GM19395 (cell line): ENCODE data around the gene NOS1AP.

Experiments used
- ATAC-seq: cut with Tn5 transposase; IDR thresholded peaks from one replicate; pipeline ENCODE4 v1.9.1; 2021; ENCODE audit warnings: mild to moderate bottlenecking, moderate library complexity; ENCODE audit not compliant: unreplicated experiment

Gene NOS1AP

DNA sequence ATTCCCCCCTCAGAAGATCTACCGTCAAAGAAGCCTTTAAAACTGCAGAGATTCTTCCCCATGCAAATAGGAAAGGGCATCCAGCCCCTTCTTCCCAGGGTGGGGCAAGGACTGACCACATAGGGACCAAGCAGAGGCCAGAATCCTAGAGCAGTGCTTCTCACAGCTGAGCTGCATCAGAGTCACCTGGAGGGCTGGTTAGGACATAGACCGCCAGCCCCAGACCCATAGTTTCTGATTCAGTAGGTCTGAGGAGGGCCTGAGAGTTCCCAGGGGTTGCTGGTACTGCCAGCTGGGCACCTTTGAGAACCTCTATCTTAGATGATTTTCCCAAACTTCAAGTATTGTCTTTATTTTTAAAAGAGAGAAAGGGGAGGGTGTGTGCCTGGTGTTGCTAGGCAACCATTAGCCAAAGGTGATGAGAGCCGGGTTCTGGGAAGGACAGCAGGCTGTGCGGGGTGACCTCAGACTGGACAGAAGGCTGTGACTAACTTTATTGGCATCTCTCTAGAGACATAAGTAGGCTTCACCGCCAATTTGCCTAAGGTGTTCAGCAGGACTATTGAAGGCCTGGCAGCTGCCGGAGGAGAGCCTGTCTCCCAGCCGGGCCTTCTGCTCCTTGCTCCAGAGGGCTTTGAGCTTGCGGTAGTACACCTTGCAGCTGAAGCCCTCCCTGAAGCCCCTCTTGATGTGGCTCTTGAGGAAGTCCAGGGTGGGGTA, 304.2 kb downstream of the NOS1AP start:
- ATAC-seq = no peak

DNA sequence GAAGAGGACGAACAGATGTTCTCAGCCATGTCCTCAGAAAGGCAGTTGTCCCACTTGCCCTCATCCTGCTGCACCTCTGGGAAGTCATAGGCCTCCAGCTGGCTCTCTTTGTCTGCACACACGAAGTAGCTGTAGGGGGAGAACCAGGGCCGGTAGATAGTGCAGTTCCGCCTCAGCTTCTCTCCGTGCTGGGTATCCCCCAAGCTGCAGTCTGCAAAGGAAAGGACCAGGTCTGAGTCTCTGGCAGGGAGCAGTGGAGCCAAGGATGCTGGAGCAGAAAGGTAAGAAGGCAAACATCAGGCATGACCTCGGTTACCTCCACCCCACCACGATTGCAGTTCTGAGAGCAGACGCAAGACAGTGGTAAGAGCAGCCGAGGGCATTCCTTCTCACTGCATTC, 304.9 kb downstream of the NOS1AP start:
- no peak for ATAC-seq

DNA sequence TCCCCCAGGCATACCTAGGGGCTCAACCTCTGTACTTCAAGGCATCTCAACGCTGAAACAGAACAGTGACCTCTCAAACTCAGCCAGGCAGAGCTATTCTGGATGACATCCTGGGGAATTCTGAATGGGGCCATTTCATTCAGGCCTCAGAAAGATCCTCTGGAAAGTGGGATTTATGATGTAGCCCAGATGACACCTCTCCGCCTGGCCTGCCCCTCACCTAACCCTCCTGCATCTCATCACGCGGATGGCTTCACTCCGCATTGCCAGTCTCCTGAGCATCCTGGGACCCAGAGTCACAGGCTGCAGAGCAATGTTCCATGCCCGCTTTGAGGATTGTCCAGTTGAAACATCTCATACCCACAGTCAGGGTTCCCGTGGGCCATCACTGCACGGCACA, 306.0 kb downstream of the NOS1AP start:
- no peak for ATAC-seq

DNA sequence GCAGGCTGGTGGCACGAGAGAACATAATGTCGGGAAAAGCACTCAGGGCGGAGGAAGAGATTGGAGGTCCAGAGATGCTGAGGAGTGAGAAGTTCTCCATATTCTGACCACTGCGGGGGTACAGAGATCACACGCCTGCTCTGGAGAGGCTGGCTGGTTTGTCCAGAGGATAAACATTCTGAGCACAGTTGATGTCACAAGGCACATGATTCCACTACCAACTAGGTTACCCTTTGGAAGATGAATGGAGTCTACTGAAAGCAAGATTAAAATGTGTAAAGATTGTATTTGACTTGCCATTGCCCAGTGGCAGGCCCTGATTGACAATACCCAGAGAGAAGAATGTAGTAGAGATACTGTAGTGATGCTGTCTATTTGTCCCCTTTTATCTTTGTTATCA, 307.2 kb downstream of the NOS1AP start, which contains the start of gene SPATA46:
Gene SPATA46 (minus strand): TSS at position 164 of the 400 bp plus-strand sequence. CDS start 64 bp downstream, at position 100.
- ATAC-seq = no peak

DNA sequence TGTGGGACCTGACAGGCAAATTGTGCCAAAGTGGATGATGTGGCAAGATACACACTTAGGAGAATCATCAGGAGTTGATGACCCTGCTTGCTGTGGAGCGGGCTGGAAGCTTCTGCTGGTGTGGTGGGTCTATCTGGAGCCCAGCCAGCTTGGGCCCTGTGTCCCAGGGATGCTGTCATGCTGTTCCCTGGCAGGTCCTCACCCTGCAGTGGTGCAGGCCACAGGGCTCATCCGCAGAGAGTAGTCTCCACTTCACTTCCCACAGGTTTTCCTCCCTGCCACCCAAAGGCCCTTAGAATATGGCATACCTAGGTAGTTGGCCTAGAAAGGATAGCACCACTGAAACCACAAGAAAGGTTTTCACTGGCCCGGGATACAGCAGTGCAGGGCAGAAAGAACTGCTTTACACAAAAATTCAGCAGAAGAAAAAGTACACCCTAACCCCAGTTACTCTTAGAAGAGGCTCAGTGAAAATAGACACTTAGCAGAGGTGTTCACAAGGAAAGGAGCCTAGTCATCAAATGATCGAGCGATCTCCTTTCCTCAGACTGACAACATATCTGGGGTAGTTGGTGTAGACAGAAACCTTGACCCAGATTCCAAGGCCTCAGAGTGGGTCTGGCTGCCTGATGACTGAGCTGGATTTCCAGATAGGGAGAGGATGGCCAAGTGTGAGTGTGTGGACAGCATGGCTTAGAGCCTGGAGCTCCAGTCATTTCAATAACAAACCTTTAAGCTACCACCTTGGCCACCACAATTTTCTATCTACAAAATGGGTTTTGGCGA, 310.8 kb downstream of the NOS1AP start:
- ATAC-seq = no peak

DNA sequence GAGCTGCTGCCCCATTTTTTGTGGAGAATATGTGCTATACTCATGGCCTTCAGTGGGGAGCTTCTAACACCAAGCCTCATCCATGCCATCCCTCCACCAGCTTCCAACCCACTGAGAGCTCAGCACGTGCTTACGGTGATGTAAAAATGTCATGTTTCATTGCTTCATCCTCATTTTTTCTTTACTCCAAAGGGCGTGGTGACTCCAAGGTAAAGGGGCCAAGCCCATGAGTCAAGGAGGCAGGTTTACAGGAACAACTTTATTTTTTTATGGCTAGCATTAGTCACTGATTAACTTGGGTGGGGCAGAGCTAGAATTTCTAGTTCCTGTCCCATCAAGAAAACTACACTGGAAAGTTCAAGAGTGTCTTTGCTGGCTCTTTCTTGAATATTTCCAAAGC, 311.9 kb downstream of the NOS1AP start, which contains the start of gene C1orf226:
Gene C1orf226 (plus strand): TSS at position 346 of the 400 bp plus-strand sequence. CDS start 174 bp downstream, outside the sequence.
- no peak for ATAC-seq

DNA sequence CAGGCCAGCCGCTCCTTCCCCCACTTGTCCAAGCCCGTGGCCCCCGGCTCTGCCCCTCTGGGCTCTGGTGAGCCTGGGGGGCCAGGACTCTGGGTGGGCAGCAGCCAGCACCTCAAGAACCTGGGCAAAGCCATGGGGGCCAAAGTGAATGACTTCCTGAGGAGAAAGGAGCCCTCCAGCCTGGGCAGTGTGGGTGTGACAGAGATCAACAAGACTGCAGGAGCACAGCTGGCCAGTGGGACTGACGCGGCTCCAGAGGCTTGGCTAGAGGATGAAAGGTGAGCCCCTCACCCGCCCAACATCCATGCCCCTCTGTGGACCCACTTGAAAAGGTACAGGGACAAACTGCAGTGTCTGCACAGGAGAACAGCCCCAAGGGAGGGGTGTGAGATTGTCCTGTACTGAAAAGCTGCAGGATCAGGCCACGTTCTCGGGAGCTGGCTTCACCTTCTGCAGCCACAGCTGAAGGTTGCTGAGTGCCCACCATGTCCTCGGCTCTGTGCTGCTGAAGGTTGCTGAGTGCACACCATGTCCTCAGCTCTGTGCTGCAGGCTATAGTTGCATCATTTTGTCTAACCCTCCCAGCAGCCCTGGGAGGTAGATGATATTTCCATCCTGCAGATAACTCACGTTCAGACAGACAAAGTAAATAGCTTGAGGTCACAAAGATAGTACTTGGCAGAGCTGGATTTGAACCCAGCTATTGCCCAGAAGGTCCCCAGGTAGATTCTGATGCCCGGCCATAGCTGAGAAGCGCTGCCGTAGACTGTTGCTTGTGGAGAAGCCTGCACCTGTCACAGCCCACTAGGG, 312.7 kb downstream of the NOS1AP start:
- no peak for ATAC-seq

DNA sequence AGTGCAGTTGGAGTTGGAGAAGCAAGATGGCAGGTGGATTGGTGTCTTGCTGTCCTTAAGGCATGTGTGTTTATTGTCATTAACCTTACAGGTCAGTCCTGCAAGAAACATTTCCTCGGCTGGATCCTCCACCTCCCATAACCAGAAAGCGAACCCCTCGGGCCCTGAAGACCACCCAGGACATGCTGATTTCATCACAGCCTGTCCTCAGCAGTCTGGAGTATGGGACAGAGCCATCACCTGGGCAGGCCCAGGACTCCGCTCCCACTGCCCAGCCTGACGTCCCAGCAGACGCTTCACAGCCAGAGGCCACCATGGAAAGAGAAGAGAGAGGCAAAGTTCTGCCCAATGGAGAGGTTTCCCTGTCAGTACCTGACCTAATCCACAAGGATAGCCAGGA, 313.6 kb downstream of the NOS1AP start:
- ATAC-seq = no peak

DNA sequence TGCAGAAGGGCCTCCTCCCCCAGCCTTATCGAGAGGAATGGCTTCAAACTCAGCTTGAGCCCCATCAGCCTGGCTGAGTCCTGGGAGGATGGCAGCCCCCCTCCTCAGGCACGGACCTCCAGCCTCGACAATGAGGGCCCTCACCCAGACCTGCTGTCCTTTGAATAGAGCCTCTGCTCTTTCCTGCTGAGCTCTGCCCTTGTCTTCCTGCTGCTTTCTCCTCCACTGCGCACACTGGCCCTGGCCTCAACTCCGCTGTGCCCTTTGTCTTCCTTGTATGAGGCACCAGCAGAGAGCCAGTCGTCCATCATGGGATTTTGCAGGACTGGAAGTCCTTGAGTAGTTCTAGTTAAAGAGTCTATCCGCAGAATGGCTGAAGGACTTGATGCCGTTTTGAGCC, 314.0 kb downstream of the NOS1AP start:
- no peak for ATAC-seq

DNA sequence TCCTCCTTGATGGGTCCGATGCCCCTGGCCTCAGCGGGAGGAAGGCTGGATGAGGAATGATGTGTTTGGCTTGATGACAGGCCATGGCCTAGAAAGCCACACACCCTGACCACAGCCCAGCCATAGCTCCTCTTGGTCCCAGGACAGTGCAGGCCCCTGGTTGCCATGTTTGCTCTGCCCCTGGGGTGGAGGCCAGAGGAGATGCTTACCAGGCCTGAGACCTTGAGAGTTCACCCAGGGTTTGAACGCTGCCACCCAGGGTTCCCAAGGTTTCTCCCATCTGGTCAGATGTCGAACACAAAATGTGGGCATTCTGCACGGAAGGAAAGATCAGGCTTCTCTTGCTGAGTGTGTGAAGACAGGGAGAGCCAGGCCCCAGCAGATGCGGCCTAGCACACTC, 314.6 kb downstream of the NOS1AP start:
- ATAC-seq = no peak

DNA sequence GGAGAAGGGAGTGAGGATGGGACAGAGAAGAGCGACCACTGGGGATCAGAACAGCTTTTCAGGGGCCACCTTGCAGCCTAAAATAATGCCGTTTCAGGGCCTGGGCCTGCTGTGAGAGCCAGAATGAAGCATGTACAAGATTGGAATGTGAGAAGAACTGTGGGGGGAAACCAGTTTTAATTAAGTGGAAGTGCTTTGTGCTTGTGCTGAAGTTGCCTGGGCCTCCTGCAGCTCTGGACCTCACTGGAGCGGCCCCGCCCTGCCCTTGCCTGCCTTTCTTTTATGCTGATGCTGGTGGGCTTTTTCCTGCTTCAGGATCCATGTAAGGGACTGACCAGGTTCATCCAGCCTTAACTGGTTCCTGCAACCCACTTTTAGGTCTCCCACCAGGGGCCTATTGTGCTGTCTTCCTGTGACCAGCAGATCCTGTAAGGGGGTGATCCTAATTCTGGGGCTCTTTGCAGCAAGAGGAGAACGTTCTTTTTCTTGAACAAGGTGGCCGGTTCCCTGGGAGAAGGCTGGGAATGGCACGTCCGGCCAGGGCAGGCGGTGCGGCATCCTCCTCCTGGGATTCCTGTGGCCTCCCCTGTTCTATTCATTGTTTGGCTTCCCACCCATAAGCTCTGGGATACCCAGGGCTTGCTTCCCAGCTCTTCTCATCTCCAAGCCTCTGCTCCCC, 315.2 kb downstream of the NOS1AP start:
- no peak for ATAC-seq

DNA sequence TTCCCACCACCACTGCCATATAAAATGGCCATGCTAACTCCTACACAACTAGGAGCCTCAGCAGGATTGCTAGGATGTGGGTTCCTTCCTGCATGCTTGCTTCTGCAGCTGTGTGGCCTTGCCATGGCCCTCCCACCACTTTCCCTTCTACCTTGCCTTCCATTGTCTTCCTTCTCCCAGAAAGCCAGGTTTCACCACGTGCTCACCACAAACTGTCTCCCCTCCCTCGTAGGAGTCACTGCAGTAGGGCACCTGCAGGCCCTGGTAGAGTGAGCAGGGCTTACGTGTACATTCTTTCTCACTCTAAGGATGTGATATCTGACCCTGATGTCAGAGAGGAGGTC, 315.8 kb downstream of the NOS1AP start:
- no peak for ATAC-seq

DNA sequence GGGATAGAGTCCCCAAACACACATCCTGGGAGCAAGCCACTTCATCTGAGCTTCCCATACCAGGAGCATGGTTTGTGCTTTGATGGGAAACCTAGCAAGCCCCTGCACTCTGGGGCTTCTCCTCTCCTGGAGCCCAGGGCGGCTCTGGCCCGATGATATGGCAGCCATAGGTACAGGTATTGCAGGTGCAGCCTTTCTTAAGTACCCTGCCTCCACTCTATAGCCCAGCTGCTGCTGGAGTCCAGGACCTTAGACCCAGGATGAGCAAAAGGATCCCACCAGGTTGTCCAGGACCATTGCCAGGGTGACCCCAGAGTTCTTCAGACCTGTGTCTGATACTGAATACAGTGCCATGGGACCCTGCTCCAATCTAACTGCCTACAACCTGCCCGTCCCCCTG, 316.2 kb downstream of the NOS1AP start:
- no peak for ATAC-seq

DNA sequence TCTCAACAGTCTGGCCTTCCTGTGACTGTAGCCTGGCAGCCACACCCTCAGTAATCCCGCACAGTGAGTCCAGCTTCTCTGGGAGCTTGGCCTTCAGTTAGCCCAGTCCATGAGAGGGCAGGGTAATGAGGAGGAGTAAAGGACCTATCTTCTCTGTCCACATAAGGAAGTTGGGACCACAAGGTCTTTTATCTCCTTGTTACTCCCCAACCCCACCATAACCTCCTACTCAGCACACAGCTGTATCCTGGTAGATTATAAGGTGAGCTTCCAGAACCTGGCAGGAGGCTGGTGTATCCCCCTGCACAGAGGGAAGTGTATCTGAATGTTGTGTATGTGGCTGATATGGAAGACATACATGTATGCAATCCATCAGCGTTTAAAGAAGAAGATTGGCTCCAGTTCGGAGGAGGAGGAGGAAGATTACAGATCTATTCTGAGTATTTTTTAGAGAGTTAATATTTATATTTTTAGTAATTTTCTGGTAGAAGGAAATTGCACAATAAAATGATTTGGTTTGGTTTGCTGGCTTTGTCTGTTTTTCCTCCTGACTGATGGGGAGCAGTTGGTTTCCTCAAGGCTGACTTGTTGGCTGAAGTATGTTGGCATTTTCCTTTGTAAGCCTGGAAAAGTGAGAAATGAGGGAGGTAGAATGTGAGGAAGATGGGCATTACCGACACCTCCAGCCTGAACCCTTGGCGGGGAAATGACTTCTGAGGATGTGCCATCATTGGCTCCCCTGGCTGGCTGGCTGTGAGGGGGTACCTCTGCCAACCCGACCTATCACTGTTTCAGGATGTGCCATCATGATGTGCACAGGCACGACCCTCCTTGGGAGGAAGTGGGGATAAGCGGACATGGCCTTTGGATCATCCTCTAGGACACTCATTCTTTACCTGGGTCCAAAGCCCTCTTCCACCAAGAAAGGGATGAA, 317.1 kb downstream of the NOS1AP start:
- no peak for ATAC-seq

DNA sequence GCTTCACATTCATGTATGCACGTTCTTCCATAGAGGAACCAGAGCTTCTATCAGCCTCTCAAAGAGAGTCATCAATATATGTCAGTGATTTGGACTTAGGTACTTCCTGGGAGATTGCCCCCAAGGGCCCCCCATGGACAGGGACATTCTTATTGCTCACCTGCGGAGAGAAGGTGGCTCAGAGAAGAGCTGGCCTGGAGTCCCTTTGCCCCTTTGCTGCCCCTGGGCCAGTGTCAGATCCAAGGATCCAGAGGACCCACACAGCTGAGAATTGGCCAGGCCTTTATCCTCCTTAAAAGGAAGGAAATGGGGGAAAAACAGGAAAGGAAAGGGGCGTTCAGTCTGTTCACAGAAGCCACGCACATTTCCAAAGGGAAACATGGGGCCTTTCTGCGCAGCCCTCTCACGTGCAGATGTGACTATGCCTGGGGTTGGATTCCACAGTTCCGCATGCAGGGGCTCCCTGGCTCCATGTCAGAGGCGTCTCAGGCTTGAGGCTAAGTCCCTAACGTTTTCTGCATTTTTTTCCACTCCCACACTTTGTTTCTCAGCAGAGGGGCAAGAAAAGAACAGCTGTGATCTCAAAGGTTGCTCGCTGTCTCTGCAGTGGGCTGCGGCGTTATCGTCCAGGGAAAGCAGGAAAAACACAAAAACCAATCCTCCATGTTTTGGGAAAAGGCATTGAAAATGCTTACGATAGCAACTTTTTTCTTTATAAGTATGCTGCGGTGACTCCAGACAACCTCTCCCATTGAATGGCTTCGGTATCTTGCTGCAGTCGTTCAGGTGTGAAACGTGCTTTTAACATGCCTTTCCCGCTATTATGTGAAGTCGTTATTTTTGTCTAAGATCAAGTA, 318.0 kb downstream of the NOS1AP start:
- no peak for ATAC-seq

DNA sequence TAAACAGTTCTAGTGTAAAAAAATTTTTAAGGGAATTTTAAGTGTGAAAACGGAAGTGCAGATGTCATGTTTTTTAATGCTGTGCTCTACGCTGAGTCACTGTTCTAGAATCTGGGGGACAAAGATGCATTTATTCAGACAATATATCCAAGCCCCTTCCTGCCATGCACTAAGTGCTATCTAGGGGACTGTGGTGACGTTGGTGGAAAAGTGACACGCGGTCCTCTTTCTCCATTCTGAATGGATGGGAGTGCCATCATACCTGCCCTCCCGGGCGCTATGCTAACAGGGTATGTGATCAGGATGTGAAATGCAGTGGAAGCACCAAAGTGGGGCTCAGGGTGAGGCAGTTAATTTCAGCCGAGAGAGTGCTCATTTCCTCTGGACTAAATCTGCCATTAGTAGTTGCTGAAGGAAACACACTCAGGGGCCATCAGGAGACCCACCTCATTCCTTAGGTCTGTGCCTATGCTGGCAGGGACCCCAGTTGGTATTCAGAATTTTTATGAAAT, 318.6 kb downstream of the NOS1AP start:
- no peak for ATAC-seq

DNA sequence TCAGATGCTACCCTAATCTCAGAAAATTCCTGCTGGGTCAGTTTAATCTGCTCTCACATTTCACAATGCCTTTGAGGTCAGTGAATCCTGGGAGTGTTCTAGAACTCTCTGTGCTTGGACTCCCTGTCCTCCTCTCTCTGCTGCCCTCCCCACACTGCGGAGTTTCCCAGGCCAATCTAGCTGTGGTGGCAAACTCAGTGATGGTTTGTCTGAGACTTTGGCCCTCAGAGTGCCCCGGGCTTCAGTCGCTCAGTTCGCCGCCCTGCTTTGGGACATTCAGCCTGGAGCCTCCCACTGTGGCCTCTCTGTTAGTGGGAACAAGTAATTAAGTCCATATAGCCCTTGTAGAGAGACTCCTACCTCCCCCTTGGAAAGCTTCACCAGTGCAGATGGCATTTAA, 319.1 kb downstream of the NOS1AP start:
- ATAC-seq = no peak

DNA sequence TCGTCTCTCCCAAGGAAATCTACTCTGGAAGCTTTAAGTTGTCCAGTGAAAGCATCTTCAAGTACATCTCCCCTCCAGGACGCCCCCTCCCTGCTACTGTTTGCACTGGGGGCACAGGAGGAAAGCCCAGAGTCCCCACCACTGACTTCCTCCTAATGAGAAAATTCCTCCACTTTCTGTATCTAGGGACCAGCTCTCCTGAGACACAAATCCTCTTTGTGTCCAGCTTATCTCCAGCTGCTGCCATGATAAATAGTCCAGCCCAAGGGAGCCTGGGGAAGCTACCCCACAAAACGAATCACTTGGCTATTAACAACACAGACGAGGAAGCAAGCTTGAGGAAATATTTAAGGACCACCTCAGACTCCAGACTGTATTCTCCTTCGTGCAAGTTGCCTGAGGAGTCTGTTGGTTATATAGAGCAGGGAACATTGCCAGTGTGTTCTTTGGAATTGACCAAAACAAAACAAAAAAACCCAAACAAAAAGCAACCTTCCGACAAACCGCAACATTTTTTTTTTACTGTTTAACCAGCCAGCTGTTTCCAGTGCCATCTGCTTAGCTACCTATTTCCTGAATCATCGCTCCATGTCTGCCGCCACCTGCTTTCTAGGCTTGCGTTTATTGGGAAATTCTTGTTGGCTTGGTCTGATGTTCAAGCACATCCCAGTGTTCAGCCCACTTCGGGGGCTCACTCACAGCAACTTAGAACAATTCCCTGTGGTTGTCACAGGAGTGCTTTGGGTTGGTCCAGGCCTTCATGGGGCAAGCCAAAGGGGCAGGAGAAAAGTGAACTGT, 319.7 kb downstream of the NOS1AP start:
- ATAC-seq = no peak
